KOPT-K1 (cell line): ENCODE measurements around the gene DST.

Source experiments
- H3K27ac ChIP-seq: fragments of 200-600 bp; sonication (generic); 2 replicates; pipeline ENCODE4 v1.5.1; 2016; ENCODE audit warnings: antibody characterized with exemption, mild to moderate bottlenecking, low read depth, low read length; ENCODE audit not compliant: poor library complexity, severe bottlenecking
- H3K36me3 ChIP-seq: fragments of 200-600 bp; sonication (generic); 2 replicates; pipeline ENCODE4 v1.5.1; 2017; ENCODE audit warnings: antibody characterized with exemption, mild to moderate bottlenecking, low read length, moderate library complexity; ENCODE audit not compliant: insufficient read depth
- H3K9me3 ChIP-seq: fragments of 200-600 bp; sonication (generic); 2 replicates; pipeline ENCODE4 v1.5.1; 2017; ENCODE audit warnings: antibody characterized with exemption, low read length, mild to moderate bottlenecking; ENCODE audit not compliant: insufficient read depth, poor library complexity, severe bottlenecking

Gene DST

GRCh38 chr6:56490993-56491392 lies 151.7 kb downstream of the DST start:
- no peaks in the 10 kb centered on the region for H3K36me3 ChIP-seq
- H3K9me3 ChIP-seq = no peaks in the 10 kb centered on the region
- H3K27ac ChIP-seq = no peak overlapping the region

- Histone ChIP-seq H3K27ac (no peak overlapping the region), H3K36me3 (no peaks in the 10 kb centered on the region), H3K9me3 (no peaks in the 10 kb centered on the region)
These were observed 153.1 kb downstream of the DST start for GRCh38 chr6:56489559-56489958.

DNA sequence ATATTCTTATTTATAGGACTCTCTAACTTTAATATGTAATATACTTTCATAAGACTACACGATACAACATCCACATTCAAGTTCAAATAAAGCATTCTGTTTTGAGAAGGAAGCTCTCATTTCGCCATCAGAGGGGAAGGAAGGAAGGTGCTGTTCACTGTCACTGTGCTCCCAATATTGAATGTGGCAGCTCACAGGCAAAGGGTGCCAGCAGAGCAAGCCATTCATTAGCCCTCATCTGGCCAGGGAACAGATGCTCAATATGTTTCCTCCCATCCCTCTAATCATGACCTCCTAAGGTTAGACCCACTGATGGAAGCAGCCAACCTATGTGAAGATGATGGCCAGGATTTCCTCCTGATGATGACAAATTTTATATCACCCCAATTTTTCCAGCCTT lies 154.4 kb downstream of the DST start:
- Histone ChIP-seq H3K9me3 (no peaks in the 10 kb centered on the region), H3K36me3 (no peaks in the 10 kb centered on the region), H3K27ac (no peak overlapping the region)

DNA sequence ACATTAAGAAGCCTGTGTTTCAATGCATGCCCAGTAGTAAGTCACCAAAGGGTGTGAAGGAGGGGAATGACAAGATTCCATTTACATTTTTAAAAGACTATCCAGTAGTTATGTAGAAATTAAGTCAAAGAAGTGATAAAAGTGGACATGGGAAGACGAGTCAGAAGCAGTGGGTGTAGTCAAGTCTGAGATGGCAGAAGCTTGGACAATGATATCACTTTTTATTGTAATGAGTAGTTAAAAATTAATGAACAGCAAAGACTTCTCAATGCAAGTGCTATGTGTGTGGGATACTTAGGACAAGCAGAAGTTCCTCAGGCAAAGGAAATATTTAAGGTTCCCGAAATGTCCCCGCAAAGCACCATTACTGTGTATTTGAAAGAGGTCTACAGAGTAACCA lies 156.0 kb downstream of the DST start:
- Histone ChIP-seq H3K9me3 (no peaks in the 10 kb centered on the region), H3K36me3 (no peaks in the 10 kb centered on the region), H3K27ac (no peak overlapping the region)

- Histone ChIP-seq H3K9me3 (no peaks in the 10 kb centered on the region), H3K36me3 (no peaks in the 10 kb centered on the region), H3K27ac (no peak overlapping the region)
These were observed 158.0 kb downstream of the DST start for GRCh38 chr6:56484669-56485068.

DNA sequence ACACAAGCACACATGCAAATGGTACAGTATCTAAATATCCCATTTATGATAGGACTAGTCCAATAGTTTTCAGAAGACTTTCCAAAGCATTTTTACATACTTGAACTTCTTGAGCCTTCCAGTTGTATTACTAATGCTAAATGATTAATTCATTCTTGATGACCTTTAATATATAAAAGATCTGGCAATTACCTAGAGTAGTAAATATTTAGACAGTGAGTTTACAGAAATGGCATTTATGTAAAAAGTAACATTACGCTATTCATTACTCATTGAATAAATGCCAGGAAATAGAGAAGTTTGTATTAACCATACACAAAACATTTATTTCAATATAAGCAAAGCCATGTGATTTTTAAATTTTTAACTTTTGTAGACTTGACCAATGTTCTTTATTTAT lies 158.8 kb downstream of the DST start:
- Histone ChIP-seq H3K9me3 (no peaks in the 10 kb centered on the region), H3K36me3 (no peaks in the 10 kb centered on the region), H3K27ac (no peak overlapping the region)

GRCh38 chr6:56482525-56482924 lies 160.2 kb downstream of the DST start:
- no peaks in the 10 kb centered on the region for H3K9me3 ChIP-seq
- H3K27ac ChIP-seq = no peak overlapping the region
- no peaks in the 10 kb centered on the region for H3K36me3 ChIP-seq

DNA sequence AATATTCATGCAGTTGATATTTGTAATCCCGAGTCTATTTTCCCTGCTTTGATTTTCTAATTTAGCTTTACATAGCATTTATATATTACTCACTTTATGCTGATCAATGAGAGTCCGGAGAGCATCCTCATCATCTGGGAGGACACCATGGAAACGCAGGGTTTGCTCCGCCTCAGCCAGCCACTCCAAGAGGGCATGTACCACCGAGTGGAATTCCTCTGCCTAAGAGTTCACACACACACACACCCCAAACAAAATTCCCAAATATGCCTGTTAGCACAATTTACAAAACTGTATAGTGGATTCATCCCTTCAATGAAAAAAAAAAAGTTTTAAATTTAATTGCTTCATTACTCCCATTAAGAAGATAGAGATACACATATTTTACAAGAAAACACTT lies 160.7 kb downstream of the DST start:
- Histone ChIP-seq H3K9me3 (no peaks in the 10 kb centered on the region), H3K36me3 (no peaks in the 10 kb centered on the region), H3K27ac (no peak overlapping the region)

GRCh38 chr6:56480654-56481337 lies 161.9 kb downstream of the DST start:
- H3K9me3 ChIP-seq = no peaks in the 10 kb centered on the region
- H3K36me3 ChIP-seq = no peaks in the 10 kb centered on the region
- H3K27ac ChIP-seq = no peak overlapping the region

DNA sequence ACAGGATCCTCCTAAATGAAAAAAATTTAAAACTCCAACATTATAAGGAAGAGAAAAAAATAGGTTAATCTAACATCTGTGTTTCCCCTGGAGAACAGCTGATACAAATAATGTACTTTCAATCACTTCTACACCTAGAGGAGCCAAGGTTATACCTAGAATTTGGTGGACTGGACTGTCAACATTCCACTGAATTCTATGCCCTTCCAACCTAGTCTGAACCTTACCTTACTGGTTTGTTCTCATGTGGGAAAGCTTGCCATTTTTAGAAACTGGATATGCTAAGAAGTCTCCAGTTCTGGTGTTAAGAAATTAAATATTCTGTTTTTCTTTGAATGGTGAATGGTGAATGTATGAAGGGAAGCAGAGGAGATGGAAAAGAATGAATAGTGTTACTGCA lies 162.4 kb downstream of the DST start:
- H3K27ac ChIP-seq = no peak overlapping the region
- no peaks in the 10 kb centered on the region for H3K36me3 ChIP-seq
- no peaks in the 10 kb centered on the region for H3K9me3 ChIP-seq

DNA sequence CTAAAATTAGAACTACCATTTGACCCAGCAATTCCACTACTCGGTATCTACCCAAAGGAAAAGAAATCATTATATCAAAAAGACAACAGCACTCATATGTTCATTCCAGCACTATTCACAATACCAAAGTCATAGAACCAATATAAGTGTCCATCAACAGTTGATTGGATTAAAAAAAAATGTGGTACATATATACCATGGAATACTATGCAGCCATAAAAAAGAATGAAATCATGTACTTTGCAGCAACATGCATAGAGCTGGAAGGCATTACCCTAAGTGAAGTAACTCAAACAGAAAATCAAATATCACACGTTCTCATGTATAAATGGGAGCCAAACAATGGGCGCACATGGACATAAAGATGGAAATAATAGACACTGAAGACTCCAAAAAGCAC lies 163.3 kb downstream of the DST start:
- Histone ChIP-seq H3K36me3 (no peaks in the 10 kb centered on the region), H3K9me3 (no peaks in the 10 kb centered on the region), H3K27ac (no peak overlapping the region)

DNA sequence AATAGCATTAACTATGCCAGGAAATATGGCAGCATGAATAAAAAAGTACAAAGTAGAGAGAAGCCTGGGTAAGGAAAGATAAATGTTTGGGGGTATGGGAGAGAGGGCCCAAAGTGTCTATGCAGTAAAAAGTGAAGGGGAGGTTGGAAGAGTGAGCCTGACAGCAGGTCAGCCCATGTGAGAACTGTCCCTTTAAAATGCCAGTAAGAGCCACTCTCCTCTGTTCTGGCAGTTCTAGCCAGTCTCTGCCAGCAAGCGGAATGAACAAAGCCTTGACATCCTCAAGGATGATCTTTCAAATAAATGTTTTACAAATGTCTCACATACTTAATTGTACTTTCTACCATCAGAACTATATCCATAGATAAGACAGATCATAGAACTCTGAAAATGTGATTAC lies 164.5 kb downstream of the DST start:
- Histone ChIP-seq H3K36me3 (no peaks in the 10 kb centered on the region), H3K27ac (no peak overlapping the region), H3K9me3 (no peaks in the 10 kb centered on the region)

DNA sequence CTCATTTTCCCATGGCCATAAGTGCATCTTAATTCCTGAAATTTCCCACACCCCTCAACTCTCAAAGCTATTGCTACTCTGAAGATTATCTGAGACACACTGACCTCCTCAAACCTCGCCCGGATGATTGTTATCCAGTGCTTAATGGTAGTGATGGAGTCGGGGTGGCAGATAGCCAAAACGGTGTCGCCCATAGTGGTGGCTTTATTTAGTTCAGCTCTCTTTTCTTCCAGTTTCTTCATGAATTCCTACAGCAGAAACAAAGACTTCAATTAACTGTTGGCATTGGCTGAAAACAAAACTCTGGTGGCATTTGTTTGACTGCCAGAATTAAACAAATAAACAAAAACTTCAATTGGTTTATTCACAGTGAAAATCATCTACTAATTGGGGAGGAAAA lies 165.4 kb downstream of the DST start:
- Histone ChIP-seq H3K27ac (no peak overlapping the region), H3K36me3 (no peaks in the 10 kb centered on the region), H3K9me3 (no peaks in the 10 kb centered on the region)

DNA sequence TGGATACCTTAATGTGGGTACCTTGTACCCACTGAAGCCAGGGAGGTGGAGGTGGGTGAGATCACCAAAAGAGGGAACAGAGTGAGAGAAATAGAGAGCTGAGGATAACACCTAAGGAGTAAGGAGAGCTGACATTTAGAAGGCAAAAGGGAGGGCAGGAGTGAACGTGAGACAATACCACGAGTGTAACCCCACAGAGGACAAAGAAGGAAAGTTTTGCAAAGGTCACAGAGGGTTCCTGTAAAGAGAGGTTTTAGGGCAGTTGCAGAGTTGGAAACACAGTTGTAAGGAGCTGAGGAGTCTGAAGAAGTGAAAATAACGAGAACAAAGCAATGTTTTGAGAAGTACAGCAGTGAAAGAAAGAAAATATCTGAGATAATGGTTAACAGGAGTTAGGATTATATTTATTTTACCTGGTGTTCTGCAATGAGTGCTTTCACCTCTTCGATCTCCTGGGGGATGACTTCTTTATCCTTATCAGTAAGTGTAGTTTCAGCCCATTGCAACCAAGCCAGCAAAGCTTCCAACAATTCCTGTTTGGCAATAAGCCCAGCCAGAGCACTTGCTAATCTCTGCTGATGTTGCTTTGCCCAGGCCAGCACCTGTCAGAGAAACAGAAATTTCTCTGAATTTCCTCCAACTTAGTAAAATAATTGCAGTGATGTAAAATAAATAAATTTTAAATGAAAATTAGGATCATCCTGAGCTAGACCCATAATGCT lies 166.8 kb downstream of the DST start:
- Histone ChIP-seq H3K36me3 (no peaks in the 10 kb centered on the region), H3K27ac (no peak overlapping the region), H3K9me3 (no peaks in the 10 kb centered on the region)

DNA sequence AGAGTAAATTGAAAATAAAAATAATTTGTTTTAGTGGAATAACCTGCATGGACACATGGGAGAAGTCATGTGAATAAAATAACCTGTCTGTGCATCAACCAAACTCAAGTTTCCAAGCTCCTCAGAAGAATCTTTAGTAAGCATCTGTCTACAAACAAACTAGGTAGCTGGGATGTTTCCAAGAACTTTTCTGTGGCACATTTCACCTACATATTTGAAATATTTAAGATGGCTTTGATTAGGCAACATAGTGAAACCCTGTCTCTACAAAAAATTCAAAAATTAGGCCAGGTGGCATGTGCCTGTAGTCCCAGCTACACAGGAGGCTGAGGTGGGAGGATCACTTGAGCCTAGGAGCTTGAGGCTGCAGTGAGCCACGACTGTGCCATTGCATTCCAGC lies 168.2 kb downstream of the DST start:
- H3K27ac ChIP-seq = no peak overlapping the region
- no peaks in the 10 kb centered on the region for H3K36me3 ChIP-seq
- H3K9me3 ChIP-seq = no peaks in the 10 kb centered on the region

DNA sequence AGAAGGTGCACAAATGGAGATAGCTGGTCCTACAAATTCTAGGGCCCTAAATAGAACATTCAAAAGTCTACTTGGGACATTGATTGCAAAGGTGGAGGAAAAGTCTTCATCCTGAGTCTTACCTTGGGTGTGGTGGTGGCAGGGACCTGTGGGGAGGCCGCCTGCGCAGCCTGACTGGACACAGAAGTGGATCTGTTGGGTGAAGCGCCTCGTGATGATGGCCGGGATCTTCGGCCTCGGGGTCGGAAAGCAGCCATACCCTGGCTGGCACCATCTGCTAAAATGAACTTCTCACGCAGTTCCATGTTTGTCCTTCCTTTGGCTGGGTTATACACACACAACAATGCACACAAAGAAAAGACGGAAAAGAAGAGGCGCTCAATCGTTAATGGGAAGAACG lies 179.2 kb downstream of the DST start:
- H3K27ac ChIP-seq = no peak overlapping the region
- no peaks in the 10 kb centered on the region for H3K36me3 ChIP-seq

More for the DNA sequence above, 179.2 kb downstream of the DST start:
- no peaks in the 10 kb centered on the region for H3K9me3 ChIP-seq
